Measurements from ENCODE around the gene COL9A2. TPM values are rescaled to one million over a fixed set of nuclear protein-coding genes. Genes with fewer than 3 reads are reported as not detected.

Gene COL9A2
- total and polyA plus RNA-seq, 4 donors, result 0.19 to 0.75 (median 0.34) TPM

GRCh38 chr1:40251456-40251855, 65.6 kb downstream of the COL9A2 start:
- Histone ChIP-seq H3K9me3 (ENCODE audit: control insufficient read depth in 4 of 4, low read length in 3 of 4) (no peaks in the 10 kb centered on the region), H3K27me3 (ENCODE audit: control insufficient read depth in 4 of 4, insufficient read depth in 4 of 4, low read length in 3 of 4) (no peaks in the 10 kb centered on the region), H3K4me3 (ENCODE audit: low read depth in 1 of 3, low read length in 3 of 3) (no peak overlapping the region), H3K9ac (ENCODE audit: low read depth in 1 of 2, low read length in 2 of 2) (no peak overlapping the region), H3K4me1 (ENCODE audit: control insufficient read depth in 4 of 4, insufficient read depth in 4 of 4, low read length in 3 of 4) (peaks cover 0 to 2% (median 2%) of the 10 kb centered on the region in 4 donors), H3K27ac (ENCODE audit: low read depth in 1 of 2, low read length in 2 of 2) (no peak overlapping the region), H3K36me3 (ENCODE audit: control insufficient read depth in 4 of 4, insufficient read depth in 3 of 4, low read depth in 1 of 4, low read length in 3 of 4) (no peaks in the 10 kb centered on the region)
- no peak for DNase-seq (ENCODE audit: low spot score)
- 84% methylated on average over 4 of the region's 4 CpGs for WGBS
- TF ChIP-seq RAD21 (IDR thresholded peaks at IDR 0.05), result no peak
- TF ChIP-seq, protein P1, sequence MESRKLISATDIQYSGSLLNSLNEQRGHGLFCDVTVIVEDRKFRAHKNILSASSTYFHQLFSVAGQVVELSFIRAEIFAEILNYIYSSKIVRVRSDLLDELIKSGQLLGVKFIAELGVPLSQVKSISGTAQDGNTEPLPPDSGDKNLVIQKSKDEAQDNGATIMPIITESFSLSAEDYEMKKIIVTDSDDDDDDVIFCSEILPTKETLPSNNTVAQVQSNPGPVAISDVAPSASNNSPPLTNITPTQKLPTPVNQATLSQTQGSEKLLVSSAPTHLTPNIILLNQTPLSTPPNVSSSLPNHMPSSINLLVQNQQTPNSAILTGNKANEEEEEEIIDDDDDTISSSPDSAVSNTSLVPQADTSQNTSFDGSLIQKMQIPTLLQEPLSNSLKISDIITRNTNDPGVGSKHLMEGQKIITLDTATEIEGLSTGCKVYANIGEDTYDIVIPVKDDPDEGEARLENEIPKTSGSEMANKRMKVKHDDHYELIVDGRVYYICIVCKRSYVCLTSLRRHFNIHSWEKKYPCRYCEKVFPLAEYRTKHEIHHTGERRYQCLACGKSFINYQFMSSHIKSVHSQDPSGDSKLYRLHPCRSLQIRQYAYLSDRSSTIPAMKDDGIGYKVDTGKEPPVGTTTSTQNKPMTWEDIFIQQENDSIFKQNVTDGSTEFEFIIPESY (IDR thresholded peaks at IDR 0.05), result no peak
- TF ChIP-seq JUND (IDR thresholded peaks at IDR 0.05), result no peak
- no peak for TF ChIP-seq MAX (IDR thresholded peaks at IDR 0.05)
- TF ChIP-seq EGR1 (IDR thresholded peaks at IDR 0.05; ENCODE audit: low read depth in 2 of 2), result no peak

Other genes with a start within 250 kb of the COL9A2 start
- 10 to 100 TPM; 20.3 to 46.8 TPM for gene PPT1, start 220.0 kb downstream of the COL9A2 start, total RNA-seq
- gene PPT1, start 220.0 kb downstream of the COL9A2 start, polyA plus RNA-seq, result 10 to 100 TPM; 15.4 to 33.9 TPM
- gene RLF, start 155.9 kb downstream of the COL9A2 start, total RNA-seq, result 10 to 100 TPM; 10.2 to 13.4 TPM
- 1 to 10 TPM; 1.7 to 2.5 TPM for gene RLF, start 155.9 kb downstream of the COL9A2 start, polyA plus RNA-seq
- not detected for gene TMCO2, start 69.3 kb downstream of the COL9A2 start, total RNA-seq
- not detected for gene TMCO2, start 69.3 kb downstream of the COL9A2 start, polyA plus RNA-seq
- gene ZMPSTE24, start 59.0 kb downstream of the COL9A2 start, total RNA-seq, result 10 to 100 TPM; 24.4 to 40.1 TPM
- gene ZMPSTE24, start 59.0 kb downstream of the COL9A2 start, polyA plus RNA-seq, result 10 to 100 TPM; 17.3 to 20.8 TPM
- gene SMAP2, start 56.4 kb upstream of the COL9A2 start, total RNA-seq, result 10 to 100 TPM; 20.0 to 36.8 TPM
- 10 to 100 TPM; 25.5 to 34.1 TPM for gene SMAP2, start 56.4 kb upstream of the COL9A2 start, polyA plus RNA-seq
- gene ZFP69B, start 133.2 kb upstream of the COL9A2 start, total RNA-seq, result under 1 TPM; 0.79 to 0.92 TPM
- under 1 TPM; 0.19 to 0.45 TPM for gene ZFP69B, start 133.2 kb upstream of the COL9A2 start, polyA plus RNA-seq
- gene ZFP69, start 160.0 kb upstream of the COL9A2 start, total RNA-seq, result 1 to 10 TPM; 1.3 to 1.9 TPM
- 1 to 10 TPM in 1 of 2 donors, under 1 TPM in 1; 0.96 to 1.2 TPM for gene ZFP69, start 160.0 kb upstream of the COL9A2 start, polyA plus RNA-seq
- 1 to 10 TPM; 6.6 to 9.2 TPM for gene EXO5, start 191.5 kb upstream of the COL9A2 start, total RNA-seq
- gene EXO5, start 191.5 kb upstream of the COL9A2 start, polyA plus RNA-seq, result 1 to 10 TPM; 3.5 to 4.1 TPM
- 10 to 100 TPM in 1 of 2 donors, 1 to 10 TPM in 1; 8.5 to 17.1 TPM for gene ZNF684, start 214.4 kb upstream of the COL9A2 start, total RNA-seq
- gene ZNF684, start 214.4 kb upstream of the COL9A2 start, polyA plus RNA-seq, result 10 to 100 TPM in 1 of 2 donors, 1 to 10 TPM in 1; 7.6 to 11.9 TPM

Data from liver (tissue), 9 donors.